ENCODE results near the gene PDE8B.
"Not testable (repeated sequence)": the region's sequence is repeated elsewhere in the genome, so short reads cannot be mapped to it uniquely, and the experiment has no call there.

Gene PDE8B

GRCh38 chr5:77449981-77450380 lies 239.5 kb downstream of the PDE8B start:
- no peak for DNase-seq

GRCh38 chr5:77452351-77452750 lies 241.9 kb downstream of the PDE8B start:
- DNase-seq, result no peak

GRCh38 chr5:77454123-77454522 lies 243.6 kb downstream of the PDE8B start:
- DNase-seq, result no peak

GRCh38 chr5:77461287-77461686 lies 250.8 kb downstream of the PDE8B start:
- no peak for DNase-seq

- DNase-seq, result no peak
These were observed 253.4 kb downstream of the PDE8B start for GRCh38 chr5:77463905-77464304.

GRCh38 chr5:77468875-77469274 lies 258.4 kb downstream of the PDE8B start:
- DNase-seq, result not testable (repeated sequence)

GRCh38 chr5:77475041-77475440 lies 264.6 kb downstream of the PDE8B start:
- DNase-seq, result not testable (repeated sequence)
